GM21515 (cell line): ENCODE data around the gene SFR1.

Experiments used
- ATAC-seq: cut with Tn5 transposase; IDR thresholded peaks from one replicate; pipeline ENCODE4 v1.9.1; 2021; ENCODE audit not compliant: unreplicated experiment

Gene SFR1

GRCh38 chr10:104121485-104122224 is at the start of gene SFR1:
Gene SFR1, plus strand, starts transcription at chr10:104122171. Its CDS starts 13 bp downstream, at chr10:104122184.
- peak; percentile 86 for ATAC-seq

- ATAC-seq: no peak
Observed at GRCh38 chr10:104072786-104073185, 49.2 kb upstream of the SFR1 start.

GRCh38 chr10:104074505-104074904 is 47.5 kb upstream of the SFR1 start:
- ATAC-seq: no peak

- no peak for ATAC-seq
Observed at GRCh38 chr10:104076743-104077160, 45.2 kb upstream of the SFR1 start.

GRCh38 chr10:104077247-104077646 is 44.7 kb upstream of the SFR1 start:
- ATAC-seq: no peak

GRCh38 chr10:104077663-104078151 is 44.3 kb upstream of the SFR1 start:
- ATAC-seq: no peak

GRCh38 chr10:104080762-104081161 is 41.2 kb upstream of the SFR1 start:
- no peak for ATAC-seq

GRCh38 chr10:104081998-104082397 is 40.0 kb upstream of the SFR1 start:
- no peak for ATAC-seq

- no peak for ATAC-seq
Observed at GRCh38 chr10:104084482-104085142, 37.4 kb upstream of the SFR1 start.

- no peak for ATAC-seq
Observed at GRCh38 chr10:104085801-104086400, 36.1 kb upstream of the SFR1 start, which contains the start of gene COL17A1. Gene COL17A1, minus strand, starts transcription at chr10:104085880. Its CDS starts 5,207 bp downstream, at chr10:104080673.

GRCh38 chr10:104088239-104088638 is 33.7 kb upstream of the SFR1 start:
- no peak for ATAC-seq

GRCh38 chr10:104089621-104090020 is 32.4 kb upstream of the SFR1 start:
- no peak for ATAC-seq

- no peak for ATAC-seq
Observed at GRCh38 chr10:104090611-104091010, 31.4 kb upstream of the SFR1 start.

- ATAC-seq: no peak
Observed at GRCh38 chr10:104092749-104093148, 29.2 kb upstream of the SFR1 start.

GRCh38 chr10:104096692-104097091 is 25.3 kb upstream of the SFR1 start:
- no peak for ATAC-seq

- ATAC-seq: no peak
Observed at GRCh38 chr10:104098358-104098925, 23.5 kb upstream of the SFR1 start.

- no peak for ATAC-seq
Observed at GRCh38 chr10:104099269-104099668, 22.7 kb upstream of the SFR1 start.

- no peak for ATAC-seq
Observed at GRCh38 chr10:104099941-104100340, 22.0 kb upstream of the SFR1 start.

- ATAC-seq: no peak
Observed at GRCh38 chr10:104100795-104101194, 21.2 kb upstream of the SFR1 start.

- ATAC-seq: no peak
Observed at GRCh38 chr10:104101902-104102301, 20.1 kb upstream of the SFR1 start.

GRCh38 chr10:104103956-104104355 is 18.0 kb upstream of the SFR1 start:
- no peak for ATAC-seq
